HG02840 (cell line): ENCODE measurements around the gene C10orf53.
"Not testable (repeated sequence)": the region's sequence is repeated elsewhere in the genome, so short reads cannot be mapped to it uniquely, and the experiment has no call there.

Source experiments
- ATAC-seq: cut with Tn5 transposase; IDR thresholded peaks from one replicate; pipeline ENCODE4 v1.9.1; 2021; ENCODE audit warnings: mild to moderate bottlenecking, moderate library complexity, moderate number of reproducible peaks; ENCODE audit not compliant: unreplicated experiment, low FRiP score

C10orf53 gene

GRCh38 chr10:49652421-49653272 lies 26.8 kb upstream of the C10orf53 start:
- no peak for ATAC-seq

GRCh38 chr10:49653273-49653929 lies 26.1 kb upstream of the C10orf53 start:
- ATAC-seq: no peak

GRCh38 chr10:49654036-49654693 lies 25.3 kb upstream of the C10orf53 start:
- no peak for ATAC-seq

GRCh38 chr10:49655099-49655498 lies 24.4 kb upstream of the C10orf53 start:
- no peak for ATAC-seq

GRCh38 chr10:49656845-49657493 lies 22.5 kb upstream of the C10orf53 start:
- no peak for ATAC-seq

- no peak for ATAC-seq
Measured at GRCh38 chr10:49657606-49658005, 21.8 kb upstream of the C10orf53 start.

GRCh38 chr10:49661140-49661856 lies 18.2 kb upstream of the C10orf53 start:
- ATAC-seq: no peak

GRCh38 chr10:49662169-49662830 lies 17.2 kb upstream of the C10orf53 start:
- ATAC-seq: no peak

- ATAC-seq: no peak
Measured at GRCh38 chr10:49663596-49663995, 15.9 kb upstream of the C10orf53 start.

- no peak for ATAC-seq
Measured at GRCh38 chr10:49664006-49664841, 15.2 kb upstream of the C10orf53 start.

GRCh38 chr10:49664842-49665355 lies 14.6 kb upstream of the C10orf53 start:
- no peak for ATAC-seq

- ATAC-seq: no peak
Measured at GRCh38 chr10:49666054-49666615, 13.3 kb upstream of the C10orf53 start.

GRCh38 chr10:49666685-49667084 lies 12.8 kb upstream of the C10orf53 start:
- no peak for ATAC-seq

GRCh38 chr10:49667991-49668390 lies 11.5 kb upstream of the C10orf53 start:
- no peak for ATAC-seq

- no peak for ATAC-seq
Measured at GRCh38 chr10:49668684-49669083, 10.8 kb upstream of the C10orf53 start.

GRCh38 chr10:49678827-49679479 lies 498 bp upstream of the C10orf53 start:
- ATAC-seq: no peak

GRCh38 chr10:49682449-49682848 lies 3.0 kb downstream of the C10orf53 start:
- ATAC-seq: not testable (repeated sequence)

- no peak for ATAC-seq
Measured at GRCh38 chr10:49682879-49683278, 3.4 kb downstream of the C10orf53 start.
